ENCODE data around the gene LRRC74B.
"Not testable (repeated sequence)": the region's sequence is repeated elsewhere in the genome, so short reads cannot be mapped to it uniquely, and the experiment has no call there.

Gene LRRC74B, protein sequence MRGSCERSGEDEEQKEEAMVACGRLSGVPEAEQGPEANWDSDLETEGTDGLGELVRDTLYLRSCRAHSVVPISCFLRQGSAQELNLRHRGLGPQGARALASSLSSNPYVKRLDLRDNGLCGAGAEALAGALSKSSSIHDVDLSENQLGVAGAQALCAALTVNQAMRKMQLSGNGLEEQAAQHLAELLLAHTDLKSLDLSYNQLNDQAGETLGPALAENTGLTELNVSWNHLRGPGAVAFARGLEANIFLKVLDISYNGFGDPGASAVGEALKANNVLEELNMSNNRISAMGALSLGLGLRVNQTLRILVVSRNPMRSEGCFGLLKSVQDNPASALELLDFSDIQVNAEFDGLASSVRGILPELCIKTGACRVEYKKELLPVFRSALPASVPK

DNA sequence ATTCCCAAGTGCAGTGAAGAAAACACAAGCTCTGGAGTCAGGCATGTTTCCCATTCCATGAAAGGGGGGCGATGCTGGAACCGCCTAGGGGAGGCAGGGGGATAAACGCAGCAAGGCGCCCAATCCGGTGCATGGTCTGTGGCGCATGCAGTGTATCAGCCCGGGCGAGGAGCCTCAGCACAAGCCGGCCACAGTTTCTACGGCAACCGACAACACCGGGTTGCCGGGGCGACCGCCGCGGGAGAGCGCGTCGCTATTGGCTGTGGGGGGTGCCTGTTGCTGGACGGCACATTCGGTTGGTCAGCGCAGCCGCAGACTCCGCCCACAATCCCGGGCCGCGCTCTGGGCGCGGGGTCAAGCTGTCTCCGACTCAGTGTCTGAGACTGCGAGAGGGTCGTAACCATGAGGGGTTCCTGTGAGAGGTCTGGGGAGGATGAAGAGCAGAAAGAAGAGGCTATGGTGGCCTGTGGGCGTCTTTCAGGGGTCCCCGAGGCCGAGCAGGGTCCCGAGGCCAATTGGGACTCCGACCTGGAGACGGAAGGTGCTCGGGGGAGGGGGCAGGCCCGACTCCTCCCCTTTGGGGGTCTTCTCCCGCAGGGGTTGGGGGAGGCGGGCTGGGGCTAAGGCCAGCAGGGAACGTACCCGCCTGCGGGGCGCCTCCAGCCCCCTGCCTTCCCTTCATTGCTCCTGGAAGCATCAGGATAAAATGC, at the start of gene LRRC74B:
Gene LRRC74B (plus strand): TSS at position 362 of the 710 bp plus-strand sequence. CDS start 41 bp downstream, at position 403.
- DNase-seq (ENCODE audit: low read depth in 2 of 3, low spot score in 2 of 3) = peak; percentile 58 to 62 (median 62)

DNA sequence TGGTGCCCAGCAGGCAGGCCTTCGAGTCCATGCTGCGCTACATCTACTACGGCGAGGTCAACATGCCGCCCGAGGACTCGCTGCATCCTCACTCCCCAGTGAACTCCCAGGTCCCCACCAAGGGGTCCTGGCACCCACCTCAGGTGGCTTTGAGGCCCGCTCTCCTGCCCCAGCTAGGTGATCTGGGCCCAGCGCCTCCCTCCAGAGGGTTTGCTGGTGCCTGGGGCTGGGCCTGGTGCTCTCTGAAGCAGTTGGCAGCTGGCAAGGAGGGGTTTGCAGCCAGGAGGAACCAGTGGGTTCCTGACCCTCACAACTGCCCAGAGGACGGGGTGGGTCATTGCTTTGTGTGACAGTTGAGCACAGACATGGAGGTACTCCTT, 49.7 kb upstream of the LRRC74B start:
- no peak for DNase-seq (ENCODE audit: low read depth in 2 of 3, low spot score in 2 of 3)

DNA sequence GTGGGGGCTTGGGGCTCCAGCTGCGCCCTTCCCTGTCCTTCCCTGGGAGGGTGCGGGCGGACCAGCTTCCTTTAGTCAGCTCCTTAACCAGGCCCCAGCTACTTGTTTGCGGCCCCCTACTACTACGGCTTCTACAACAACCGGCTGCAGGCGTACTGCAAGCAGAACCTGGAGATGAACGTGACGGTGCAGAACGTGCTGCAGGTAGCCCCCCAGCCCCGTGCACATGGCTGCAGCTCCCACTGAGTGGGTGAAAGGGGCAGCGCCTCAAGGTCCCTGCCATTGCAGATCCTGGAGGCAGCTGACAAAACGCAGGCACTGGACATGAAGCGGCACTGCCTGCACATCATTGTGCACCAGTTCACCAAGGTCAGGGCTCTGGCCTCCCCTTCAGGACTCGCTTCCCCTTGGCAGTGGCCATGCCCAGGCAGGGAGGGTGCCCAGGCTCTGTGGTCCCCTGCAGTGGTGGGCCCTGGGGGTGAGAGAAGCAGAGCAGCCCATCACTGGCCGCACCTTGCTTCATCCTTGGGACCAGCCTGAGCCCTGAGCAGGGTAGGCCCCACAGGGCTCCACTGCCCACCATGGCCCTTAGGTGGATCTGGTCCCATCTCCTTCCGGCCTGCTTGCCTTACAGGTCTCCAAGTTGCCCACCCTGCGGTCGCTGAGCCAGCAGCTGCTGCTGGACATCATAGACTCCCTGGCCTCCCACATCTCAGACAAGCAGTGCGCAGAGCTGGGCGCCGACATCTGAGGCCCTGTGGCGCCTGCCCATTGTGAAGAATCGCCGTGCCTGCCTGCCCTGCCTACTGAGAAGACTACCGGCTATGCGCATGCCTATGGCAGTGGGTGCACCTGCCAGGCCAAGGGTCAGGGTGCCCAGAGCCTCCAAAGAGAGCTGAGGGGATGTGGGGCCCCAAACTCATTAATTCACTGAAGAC, 48.9 kb upstream of the LRRC74B start:
- no peak for DNase-seq (ENCODE audit: low read depth in 2 of 3, low spot score in 2 of 3)

DNA sequence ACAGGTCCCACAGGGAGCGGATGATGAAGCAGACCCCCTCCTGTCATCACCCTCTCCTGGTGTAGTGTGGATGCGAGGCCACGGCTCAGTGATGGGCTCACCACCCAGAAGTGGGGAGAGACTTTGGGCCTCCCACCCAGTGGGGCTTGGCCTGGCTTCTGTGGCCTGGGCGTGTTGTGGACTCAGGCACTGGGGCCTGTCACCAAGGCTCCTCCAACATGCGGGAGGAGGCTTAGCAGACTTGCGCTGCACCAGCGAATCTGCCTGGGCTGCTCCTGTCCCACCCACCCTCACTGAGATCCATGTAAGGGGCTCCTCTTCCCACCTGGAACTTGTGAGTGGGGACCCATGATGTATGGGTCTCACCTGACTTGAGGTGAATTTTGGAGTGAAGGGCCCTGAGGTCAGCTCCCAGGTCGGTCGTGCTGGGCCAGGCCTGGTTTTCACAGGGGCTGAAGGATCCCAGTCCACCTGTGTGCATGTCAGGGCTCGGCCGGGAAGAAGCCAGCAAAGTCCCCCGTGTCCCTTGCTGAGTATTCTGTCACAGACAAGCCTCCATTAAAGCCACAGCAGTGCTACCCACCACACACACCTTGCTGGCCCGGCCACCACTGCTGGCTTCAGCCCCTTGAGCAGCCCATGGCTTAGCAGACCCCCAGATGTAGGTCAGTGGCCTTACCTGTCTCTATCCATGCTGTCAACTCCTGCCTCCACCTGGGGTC, 48.0 kb upstream of the LRRC74B start:
- DNase-seq (ENCODE audit: low read depth in 2 of 3, low spot score in 2 of 3) = no peak

DNA sequence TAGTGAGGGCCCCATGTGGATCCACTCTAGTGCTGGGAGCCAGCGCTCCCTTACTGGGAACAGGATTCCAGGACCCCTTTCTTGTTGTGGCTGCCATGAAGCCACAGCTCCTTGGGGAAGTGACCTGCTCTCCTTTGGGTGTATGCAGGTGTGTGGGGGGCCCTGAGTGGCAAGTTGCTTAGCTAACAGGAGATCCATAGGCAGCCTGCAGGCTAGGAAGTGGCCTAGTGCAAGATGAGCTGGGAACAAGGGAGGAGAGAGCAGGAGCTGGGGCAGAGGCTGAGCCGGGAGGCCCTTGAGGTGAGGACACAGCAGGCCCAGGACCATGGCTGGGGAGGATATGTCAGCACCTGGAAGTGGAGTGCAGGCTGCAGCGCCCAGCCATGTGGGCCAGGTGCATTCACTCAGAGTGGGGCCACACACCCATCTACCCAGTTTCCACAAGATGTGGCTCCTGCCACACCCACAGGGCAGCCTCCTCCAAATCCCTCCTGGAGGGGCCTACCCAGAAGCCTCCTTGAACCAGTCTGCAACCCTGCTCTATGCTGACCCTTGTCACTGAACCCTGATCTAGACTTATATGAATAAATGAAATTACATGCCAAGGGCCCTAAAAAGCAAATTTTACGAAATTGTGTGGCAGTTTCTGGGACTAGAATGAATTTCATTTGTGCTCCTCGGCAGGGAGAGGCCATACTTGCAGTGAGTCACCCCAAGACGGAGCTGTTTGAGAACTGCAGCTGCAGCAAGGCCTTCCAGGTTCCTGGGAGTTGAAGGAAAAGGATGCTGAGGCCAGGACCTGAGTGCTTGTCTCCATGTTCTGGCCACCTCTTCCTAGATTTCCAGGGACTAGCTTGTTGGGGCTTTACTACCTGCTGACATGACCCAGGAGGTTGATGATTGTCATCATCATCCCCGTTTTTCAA, 47.1 kb upstream of the LRRC74B start:
- no peak for DNase-seq (ENCODE audit: low read depth in 2 of 3, low spot score in 2 of 3)

DNA sequence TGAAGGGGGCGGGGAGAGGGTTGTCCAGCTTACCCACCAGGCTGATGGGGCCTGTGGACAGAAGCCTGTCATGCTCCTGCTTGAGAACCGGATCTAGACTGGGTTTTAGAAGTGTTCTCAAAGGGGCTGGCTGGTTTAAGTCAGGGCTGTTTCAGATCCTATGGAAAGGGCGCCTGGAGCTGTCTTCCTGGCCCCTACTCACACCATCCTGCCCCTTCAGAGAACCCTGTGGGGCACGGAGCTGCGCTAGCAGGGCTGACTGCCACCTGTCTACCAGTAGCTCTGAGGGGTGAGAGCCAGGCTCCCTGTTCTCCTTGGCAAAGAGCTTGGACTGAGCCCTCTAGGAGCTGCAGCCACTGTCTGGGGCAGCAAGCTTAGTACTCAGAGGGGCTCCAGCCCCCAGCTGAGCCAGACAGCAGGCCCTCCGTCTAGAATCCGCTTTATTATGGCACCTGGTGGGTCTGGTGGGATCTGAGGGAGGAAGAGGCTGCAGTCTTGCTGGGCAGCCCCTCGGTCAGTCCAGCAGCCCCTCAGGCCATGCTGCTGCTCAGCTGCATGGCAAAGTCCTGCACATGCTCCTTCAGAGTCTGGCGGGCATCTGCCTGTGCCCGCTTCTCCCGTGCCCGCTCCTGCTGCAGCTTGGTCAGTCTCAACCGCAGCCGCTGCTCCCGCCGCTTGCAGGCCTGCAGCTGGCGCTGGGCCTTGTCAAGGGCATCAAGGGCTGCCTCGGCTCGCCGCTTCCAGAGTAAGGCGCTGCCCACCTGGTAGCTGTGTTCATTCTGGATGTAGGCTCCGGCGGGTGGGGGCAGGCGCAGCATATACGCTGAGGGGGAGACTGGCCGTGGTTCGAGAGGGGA, 46.2 kb upstream of the LRRC74B start:
- no peak for DNase-seq (ENCODE audit: low read depth in 2 of 3, low spot score in 2 of 3)

DNA sequence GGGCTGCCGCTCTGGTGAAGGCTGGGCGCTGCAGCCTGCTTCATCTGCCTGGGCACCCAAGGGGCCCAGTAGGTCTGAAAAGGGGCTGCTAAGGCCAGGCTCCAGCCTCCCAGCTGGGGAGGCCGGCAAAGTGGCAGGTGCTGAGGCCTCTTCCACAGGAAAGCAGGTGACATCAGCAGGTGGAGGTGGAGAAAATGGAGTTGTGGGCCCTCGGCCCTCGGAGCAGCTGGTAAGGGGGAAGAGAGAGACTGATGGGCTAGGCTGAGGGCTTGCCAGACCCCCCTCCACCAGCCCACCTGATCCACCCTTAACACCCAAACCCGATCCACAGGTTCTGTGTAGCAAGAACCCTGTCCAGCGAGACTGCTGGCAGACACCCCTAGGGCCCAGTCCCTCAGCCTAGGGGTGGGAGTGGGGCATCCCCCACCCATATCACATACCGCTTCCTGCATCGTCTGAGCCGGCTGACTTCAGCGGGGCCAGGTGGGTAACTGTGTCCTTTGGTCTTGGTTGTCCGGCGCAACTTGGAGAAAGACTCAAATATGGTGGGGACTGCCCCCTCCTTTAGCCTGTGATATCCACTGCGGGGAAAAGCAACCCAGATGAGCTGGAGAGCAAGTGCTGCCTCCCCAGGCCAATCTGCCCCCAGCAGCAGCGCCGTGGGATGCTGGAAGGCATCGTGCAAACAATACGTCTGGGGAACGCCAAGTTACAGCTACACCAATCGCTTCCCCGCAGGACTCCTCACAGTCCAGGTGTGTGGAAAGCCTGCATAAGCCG, 45.3 kb upstream of the LRRC74B start:
- DNase-seq (ENCODE audit: low read depth in 2 of 3, low spot score in 2 of 3) = no peak

DNA sequence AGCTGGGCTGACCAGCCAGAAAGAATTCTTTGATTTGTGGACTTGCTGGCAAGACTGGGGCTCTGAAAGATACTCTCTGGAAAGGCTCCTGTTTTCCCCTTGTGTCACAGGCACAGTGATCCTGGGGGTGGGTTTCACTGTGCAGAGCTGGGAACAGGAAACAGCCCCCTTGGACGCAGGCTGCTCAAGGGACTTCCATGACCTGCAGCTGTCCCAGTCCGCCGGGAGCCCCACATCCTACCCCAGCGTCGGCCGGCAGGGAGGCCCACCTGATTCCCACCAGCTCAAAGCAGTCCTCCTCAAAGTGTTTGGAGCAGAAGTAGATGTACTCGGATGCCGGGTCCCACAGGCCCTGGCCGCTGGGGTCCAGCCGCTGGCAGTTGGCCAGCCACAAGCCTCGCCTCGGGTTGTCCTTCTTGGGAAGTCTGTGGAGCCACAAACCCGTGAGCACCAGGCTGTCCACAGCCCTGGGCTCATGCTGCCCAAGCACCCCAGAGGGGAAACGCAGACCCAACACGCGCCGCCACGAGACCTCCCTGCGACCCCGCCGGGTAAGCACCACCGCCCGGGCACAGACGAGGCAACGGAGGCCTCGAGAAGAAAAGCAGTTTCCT, 44.7 kb upstream of the LRRC74B start:
- no peak for DNase-seq (ENCODE audit: low read depth in 2 of 3, low spot score in 2 of 3)

DNA sequence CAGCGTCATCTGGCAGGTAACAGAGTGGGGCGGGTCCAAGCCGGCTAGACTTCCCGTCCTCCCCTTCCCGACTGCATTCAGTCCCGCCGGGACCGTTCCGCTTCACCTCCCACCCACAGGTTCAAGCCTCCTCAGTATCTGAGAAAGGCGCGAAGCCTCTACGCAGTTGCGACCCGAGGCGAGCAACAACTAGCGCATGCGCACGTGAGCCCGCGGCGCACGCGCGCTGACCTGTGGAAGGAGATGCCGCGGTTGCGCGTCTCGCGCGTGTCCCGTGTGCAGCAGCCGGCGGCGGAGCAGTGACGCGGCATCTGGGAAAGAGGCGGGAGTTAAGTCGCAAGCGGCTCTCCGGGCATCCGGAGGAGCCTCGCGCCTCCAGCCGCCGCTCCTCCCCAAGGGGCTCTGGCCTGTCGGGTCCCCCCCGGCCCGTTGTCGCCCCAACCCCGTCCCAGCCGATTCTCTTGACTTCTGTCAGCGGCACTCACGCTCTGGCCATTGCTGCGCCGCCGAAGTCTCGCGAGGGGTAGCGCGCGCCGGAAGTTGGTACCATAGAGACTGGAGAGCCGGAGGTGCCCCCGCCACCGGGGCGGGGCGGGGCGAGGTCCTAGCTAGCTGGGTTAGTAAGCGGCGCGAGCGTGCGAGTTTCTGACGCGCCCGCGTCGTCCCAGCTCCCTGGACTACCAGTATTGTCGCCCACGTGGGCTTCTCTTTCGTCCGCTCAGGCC, 44.0 kb upstream of the LRRC74B start, which contains the start of gene THAP7:
Gene THAP7 (minus strand): TSS at position 518 of the 725 bp plus-strand sequence. CDS start 207 bp downstream, at position 311.
- DNase-seq (ENCODE audit: low read depth in 2 of 3, low spot score in 2 of 3) = peak; percentile 90 to 92 (median 90)

DNA sequence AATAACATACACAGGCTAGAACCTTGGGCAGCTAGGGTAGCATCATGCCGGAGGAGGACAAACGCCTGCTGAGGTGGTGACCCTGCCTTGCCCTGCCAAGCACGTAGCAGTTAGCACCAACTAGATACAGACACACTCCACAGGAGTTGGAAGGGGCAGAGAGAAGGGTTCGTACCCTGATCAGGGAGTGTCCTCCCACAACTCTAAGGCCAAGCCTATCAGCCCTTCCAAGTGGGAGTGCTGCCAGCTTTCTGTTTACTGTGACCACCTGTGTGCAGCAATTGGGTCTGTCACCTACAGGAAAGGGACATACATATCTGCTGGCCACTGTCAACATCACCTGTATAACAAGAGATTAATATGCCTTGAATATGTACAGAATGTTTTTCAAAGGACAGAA, 42.0 kb upstream of the LRRC74B start:
- no peak for DNase-seq (ENCODE audit: low read depth in 2 of 3, low spot score in 2 of 3)

DNA sequence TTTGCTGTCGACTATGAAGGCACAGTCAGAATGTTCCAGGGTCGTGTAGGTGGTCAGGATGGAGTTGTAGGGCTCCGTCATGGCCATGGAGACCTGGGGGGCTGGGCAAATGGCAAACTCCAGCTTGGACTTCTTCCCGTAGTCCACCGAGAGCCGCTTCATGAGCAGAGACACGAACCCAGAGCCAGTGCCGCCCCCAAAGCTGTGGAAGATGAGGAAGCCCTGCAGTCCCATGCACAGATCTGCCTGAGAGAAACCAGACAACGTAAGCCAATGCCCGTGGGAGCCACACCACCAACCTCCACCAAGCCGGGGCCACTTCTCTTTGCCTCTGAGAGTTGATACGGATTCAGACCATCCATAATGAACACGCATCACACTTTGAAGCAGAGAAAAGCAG, 36.5 kb upstream of the LRRC74B start:
- not testable (repeated sequence) for DNase-seq (ENCODE audit: low read depth in 2 of 3, low spot score in 2 of 3)

DNA sequence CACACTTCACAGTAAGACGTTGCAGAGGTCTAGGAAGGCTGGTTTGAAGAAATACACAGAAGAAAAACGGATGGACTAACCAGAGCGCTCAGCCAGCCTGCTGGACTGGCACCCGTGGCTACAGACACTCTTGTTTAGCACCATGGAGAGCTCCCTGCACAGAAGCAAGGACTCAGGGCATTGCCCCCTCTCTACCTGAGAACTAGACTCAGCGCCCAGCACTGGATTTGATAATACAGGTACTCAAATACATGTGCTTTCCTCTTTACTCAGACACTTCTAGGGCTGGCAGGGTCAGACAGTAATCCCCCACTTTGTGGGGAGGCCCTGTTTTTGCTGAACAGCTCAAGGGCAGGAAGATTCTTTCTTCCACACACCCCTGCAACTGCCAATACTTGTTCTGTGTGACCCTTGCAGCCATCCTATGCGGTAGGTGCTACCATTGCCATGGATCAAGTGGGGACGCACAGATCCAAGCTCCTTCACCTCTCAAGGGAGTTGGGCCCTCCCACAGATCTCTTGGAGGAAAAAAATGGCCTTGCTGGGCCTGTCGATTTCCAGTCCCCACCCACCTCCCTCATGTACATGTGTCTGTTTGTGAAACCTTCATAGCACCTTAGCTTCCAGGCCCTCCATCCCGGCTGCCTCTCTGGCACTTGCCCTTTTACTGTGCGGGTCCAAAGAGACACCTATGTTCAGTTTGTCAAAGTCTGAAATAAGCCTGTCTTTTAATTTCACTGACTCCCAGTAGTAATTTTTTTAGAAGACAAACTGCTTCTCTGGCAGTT, 35.9 kb upstream of the LRRC74B start:
- DNase-seq (ENCODE audit: low read depth in 2 of 3, low spot score in 2 of 3) = no peak

DNA sequence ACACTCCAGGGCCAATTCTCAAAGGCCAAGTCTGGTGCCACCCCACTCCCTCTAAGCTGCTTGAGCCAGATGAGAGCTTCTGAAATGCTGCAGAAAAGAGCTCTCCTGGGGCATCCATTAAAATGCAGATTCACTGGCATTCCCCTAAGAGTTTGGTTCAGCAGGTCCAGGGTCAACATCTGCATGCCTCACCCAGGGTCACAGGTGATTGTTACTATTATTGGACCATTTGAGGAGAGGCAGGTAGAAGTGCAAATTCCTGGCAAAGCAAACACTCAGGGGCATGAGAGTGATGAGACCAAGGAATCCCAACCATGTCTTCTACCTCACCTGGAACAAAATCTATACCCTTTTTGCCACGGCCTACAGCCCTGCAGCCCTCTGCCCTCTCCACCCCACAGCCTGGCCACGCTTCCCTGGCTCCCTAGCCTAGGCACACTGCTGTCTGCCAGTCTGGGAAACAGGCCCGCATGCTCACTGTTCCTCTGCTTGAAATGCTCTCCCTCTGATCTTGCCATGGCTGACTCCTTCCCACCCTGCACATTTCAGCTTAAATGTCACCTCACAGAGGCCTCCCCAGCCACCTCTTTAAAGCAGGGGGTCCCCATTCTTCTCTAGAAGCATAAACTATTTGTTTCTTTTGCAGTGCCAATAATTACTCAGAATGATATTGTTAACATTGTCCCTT, 35.2 kb upstream of the LRRC74B start:
- no peak for DNase-seq (ENCODE audit: low read depth in 2 of 3, low spot score in 2 of 3)

DNA sequence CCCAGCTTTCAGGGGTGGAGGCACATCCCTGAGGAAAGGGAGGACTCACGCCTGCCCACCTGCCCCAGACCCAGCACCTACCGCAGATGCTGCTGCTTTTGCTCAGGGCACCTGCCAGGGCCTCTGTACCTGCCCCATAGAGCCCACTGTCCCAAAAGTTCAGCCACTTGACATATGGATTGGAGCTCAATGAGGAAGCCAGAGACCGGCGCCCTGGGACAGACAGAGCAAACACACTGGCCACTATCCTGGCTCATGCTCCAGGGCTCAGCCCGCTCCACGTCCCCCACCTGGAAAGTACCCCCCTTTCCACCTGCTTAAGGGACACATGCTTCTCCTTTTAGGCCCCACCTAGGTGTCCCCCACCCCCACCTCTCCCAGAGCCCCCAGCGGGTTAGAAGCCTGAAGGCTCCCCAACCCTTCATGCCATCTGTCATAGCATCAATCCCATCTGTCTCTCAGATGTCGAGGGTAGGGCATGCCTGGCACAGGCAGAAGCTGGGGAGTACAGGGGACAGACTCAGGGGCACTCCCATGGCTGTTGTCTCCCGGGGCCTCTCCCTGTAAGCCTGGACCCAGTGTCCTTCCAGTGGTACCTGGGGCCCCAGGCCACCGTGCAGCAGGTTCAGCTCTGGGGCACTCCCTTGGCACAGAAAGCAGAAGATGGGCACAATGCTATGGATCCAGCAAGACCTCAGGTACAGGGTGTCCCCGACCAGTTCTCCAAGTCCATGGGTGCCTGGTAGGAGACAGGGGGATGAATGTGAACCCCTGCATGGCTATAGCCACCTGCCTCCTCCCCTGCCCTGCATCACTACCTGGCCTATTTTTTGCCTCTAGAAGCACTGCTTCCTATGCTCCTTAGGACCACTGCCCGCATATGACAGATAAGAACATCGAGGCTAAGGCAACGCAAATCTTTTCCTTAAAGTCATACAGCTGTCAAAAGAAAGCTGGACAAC, 33.0 kb upstream of the LRRC74B start:
- no peak for DNase-seq (ENCODE audit: low read depth in 2 of 3, low spot score in 2 of 3)

Data from activated CD8-positive, alpha-beta memory T cell treated with anti-CD3 and anti-CD28 coated beads for 48 hours (primary cell).